Panc1 (cell line): ENCODE measurements around the gene DENND1B. TPM values are rescaled to one million over a fixed set of nuclear protein-coding genes. Genes with fewer than 3 reads are reported as not detected.

Experiments used
- ATAC-seq: fragments of 200-7000 bp; cut with Tn5 transposase; 2 replicates; pipeline ENCODE4 v1.9.1; 2020; ENCODE audit warnings: mild to moderate bottlenecking, moderate library complexity
- BruUV-seq: library from RNA; stranded (reverse); fragments of 400-500 nt; replicated peaks from 2 replicates; lab custom pipeline; 2021; lab: Mats Ljungman, UMichigan
- CTCF ChIA-PET: fragments of 300-600 bp; sonication (Branson Sonifier 250); formaldehyde crosslinking; loops from one replicate; lab custom pipeline; 2022; ENCODE audit warnings: antibody characterized with exemption; lab: Charles Lee
- POLR2A ChIA-PET: fragments of 300-600 bp; sonication (Branson Sonifier 250); formaldehyde crosslinking; loops from one replicate; lab custom pipeline; 2022; ENCODE audit warnings: antibody characterized with exemption; lab: Charles Lee
- DNase-seq: peaks from one replicate; pipeline ENCODE4 v3.0.0-alpha.2; 2010; ENCODE audit warnings: low read depth, low spot score
- H3K27ac ChIP-seq: 2 replicates; pipeline ENCODE4 v1.5.1; 2011; ENCODE audit warnings: mild to moderate bottlenecking, low read length, inconsistent platforms
- H3K27me3 ChIP-seq: fragments of 200-500 bp; sonication (Bioruptor generic); 2 replicates; pipeline ENCODE4 v1.6.0; 2014; ENCODE audit warnings: low read length, inconsistent platforms; ENCODE audit not compliant: control insufficient read depth, insufficient read depth
- H3K36me3 ChIP-seq: fragments of 200-500 bp; sonication (Bioruptor generic); 2 replicates; pipeline ENCODE4 v1.5.1; 2014; ENCODE audit warnings: inconsistent platforms, mild to moderate bottlenecking, low read length, moderate library complexity; ENCODE audit not compliant: control insufficient read depth, insufficient read depth
- H3K4me1 ChIP-seq: 2 replicates; pipeline ENCODE4 v1.5.1; 2011; ENCODE audit warnings: inconsistent platforms, mild to moderate bottlenecking, low read length, moderate library complexity; ENCODE audit not compliant: control insufficient read depth, insufficient read depth
- H3K4me3 ChIP-seq, 2 experiments: 2 replicates each; pipeline ENCODE4 v1.5.1; 2011 to 2012; ENCODE audit warnings: low read depth in 2 of 2, low read length in 2 of 2, mild to moderate bottlenecking in 2 of 2, inconsistent platforms in 1 of 2, moderate library complexity in 1 of 2
- H3K9me3 ChIP-seq: fragments of 200-500 bp; sonication (Bioruptor generic); 2 replicates; pipeline ENCODE4 v1.5.1; 2014; ENCODE audit warnings: low read depth, mild to moderate bottlenecking, inconsistent platforms, low read length, moderate library complexity; ENCODE audit not compliant: control insufficient read depth, insufficient read depth
- POLR2AphosphoS5 ChIP-seq: IDR thresholded peaks from 2 replicates; pipeline ENCODE4 v1.6.1; 2012; ENCODE audit warnings: mild to moderate bottlenecking, low read depth, low read length, moderate library complexity
- SIN3A ChIP-seq: IDR thresholded peaks from 2 replicates; pipeline ENCODE4 v1.6.1; 2012; ENCODE audit warnings: low read depth, mild to moderate bottlenecking, low read length, moderate library complexity, borderline replicate concordance; ENCODE audit not compliant: insufficient read depth
- TCF7L2 ChIP-seq: IDR thresholded peaks from 2 replicates; pipeline ENCODE4 v1.6.1; 2011; ENCODE audit warnings: mild to moderate bottlenecking, low read depth, low read length, inconsistent platforms
- in situ Hi-C: cut with HindIII; loops from 2 replicates; pipeline ENCODE4 v1.10.0; 2016; ENCODE audit warnings: low sequenced_read_pairs, low pct_unique_long_range_greater_than_20kb
- intact Hi-C: fragments of 100-400 bp; cut with micrococcal nuclease; formaldehyde crosslinking; loops from one replicate; pipeline ENCODE4 v1.10.0; 2022; ENCODE audit not compliant: unreplicated experiment
- total RNA-seq: library from RNA; stranded (reverse); gene quantifications from one replicate; pipeline ENCODE4 v1.2.1, GENCODE V29; 2021; ENCODE audit not compliant: unreplicated experiment
- TF ChIP-seq, protein P1 (sequence below): fragments of 450-650 bp; IDR thresholded peaks from 2 replicates; pipeline ENCODE4 v1.5.1; 2017; ENCODE audit warnings: mild to moderate bottlenecking
- TF ChIP-seq, protein P2 (sequence below), 2 experiments: IDR thresholded peaks; 2 replicates each; pipeline ENCODE4 v1.6.1; 2011 to 2012; ENCODE audit warnings: low read depth in 2 of 2, control low read depth in 1 of 2, low read length in 1 of 2, mild to moderate bottlenecking in 1 of 2, moderate library complexity in 1 of 2; ENCODE audit not compliant: insufficient read depth in 1 of 2

The DENND1B gene
- total RNA-seq, 1 experiment from 2014 or later: 7.7 TPM

GRCh38 chr1:197675583-197676208, 99.6 kb downstream of the DENND1B start:
- ATAC-seq (no peak; the same call in 1 of the 2 replicates), DNase-seq (no peak)
- Histone ChIP-seq H3K9me3 (no peaks in the 10 kb centered on the region), H3K27me3 (no peaks in the 10 kb centered on the region), H3K36me3 (no peaks in the 10 kb centered on the region), H3K4me1 (peaks cover 4% of the 10 kb centered on the region), H3K27ac (peak overlapping the region; percentile 54; the same call in 1 of the 2 replicates), H3K4me3 (peak overlapping the region; percentile 22 to 34)
- intact Hi-C loops: no loop called here
- in situ Hi-C loops: no loop called here
- TF ChIP-seq, protein P1, sequence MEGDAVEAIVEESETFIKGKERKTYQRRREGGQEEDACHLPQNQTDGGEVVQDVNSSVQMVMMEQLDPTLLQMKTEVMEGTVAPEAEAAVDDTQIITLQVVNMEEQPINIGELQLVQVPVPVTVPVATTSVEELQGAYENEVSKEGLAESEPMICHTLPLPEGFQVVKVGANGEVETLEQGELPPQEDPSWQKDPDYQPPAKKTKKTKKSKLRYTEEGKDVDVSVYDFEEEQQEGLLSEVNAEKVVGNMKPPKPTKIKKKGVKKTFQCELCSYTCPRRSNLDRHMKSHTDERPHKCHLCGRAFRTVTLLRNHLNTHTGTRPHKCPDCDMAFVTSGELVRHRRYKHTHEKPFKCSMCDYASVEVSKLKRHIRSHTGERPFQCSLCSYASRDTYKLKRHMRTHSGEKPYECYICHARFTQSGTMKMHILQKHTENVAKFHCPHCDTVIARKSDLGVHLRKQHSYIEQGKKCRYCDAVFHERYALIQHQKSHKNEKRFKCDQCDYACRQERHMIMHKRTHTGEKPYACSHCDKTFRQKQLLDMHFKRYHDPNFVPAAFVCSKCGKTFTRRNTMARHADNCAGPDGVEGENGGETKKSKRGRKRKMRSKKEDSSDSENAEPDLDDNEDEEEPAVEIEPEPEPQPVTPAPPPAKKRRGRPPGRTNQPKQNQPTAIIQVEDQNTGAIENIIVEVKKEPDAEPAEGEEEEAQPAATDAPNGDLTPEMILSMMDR: no peak
- no peak for TF ChIP-seq POLR2AphosphoS5
- TF ChIP-seq SIN3A: no peak
- TF ChIP-seq TCF7L2: no peak
- TF ChIP-seq, protein P2, sequence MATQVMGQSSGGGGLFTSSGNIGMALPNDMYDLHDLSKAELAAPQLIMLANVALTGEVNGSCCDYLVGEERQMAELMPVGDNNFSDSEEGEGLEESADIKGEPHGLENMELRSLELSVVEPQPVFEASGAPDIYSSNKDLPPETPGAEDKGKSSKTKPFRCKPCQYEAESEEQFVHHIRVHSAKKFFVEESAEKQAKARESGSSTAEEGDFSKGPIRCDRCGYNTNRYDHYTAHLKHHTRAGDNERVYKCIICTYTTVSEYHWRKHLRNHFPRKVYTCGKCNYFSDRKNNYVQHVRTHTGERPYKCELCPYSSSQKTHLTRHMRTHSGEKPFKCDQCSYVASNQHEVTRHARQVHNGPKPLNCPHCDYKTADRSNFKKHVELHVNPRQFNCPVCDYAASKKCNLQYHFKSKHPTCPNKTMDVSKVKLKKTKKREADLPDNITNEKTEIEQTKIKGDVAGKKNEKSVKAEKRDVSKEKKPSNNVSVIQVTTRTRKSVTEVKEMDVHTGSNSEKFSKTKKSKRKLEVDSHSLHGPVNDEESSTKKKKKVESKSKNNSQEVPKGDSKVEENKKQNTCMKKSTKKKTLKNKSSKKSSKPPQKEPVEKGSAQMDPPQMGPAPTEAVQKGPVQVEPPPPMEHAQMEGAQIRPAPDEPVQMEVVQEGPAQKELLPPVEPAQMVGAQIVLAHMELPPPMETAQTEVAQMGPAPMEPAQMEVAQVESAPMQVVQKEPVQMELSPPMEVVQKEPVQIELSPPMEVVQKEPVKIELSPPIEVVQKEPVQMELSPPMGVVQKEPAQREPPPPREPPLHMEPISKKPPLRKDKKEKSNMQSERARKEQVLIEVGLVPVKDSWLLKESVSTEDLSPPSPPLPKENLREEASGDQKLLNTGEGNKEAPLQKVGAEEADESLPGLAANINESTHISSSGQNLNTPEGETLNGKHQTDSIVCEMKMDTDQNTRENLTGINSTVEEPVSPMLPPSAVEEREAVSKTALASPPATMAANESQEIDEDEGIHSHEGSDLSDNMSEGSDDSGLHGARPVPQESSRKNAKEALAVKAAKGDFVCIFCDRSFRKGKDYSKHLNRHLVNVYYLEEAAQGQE (IDR thresholded peaks at IDR 0.05; ENCODE audit: insufficient read depth in 1 of 2, low read depth in 2 of 2, low read length in 1 of 2): no peak
- ChIA-PET POLR2A (interaction anchor here (0.6 kb wide), 1 partner anchor 187 kb away, joined by 6 read pairs; no protein-coding TSS in a partner anchor), CTCF (interaction anchor here (0.6 kb wide), 1 partner anchor 642 kb away, joined by 8 read pairs; no protein-coding TSS in a partner anchor)
- no TSS peak for BruUV-seq

GRCh38 chr1:197674286-197674685, 101.0 kb downstream of the DENND1B start:
- CTCF ChIA-PET: no interaction called here
- POLR2A ChIA-PET: no interaction called here
- TF ChIP-seq, protein P1: no peak
- TF ChIP-seq, protein P2 (IDR thresholded peaks at IDR 0.05; ENCODE audit: insufficient read depth in 1 of 2, low read depth in 2 of 2, low read length in 1 of 2): no peak
- no peak for TF ChIP-seq TCF7L2
- TF ChIP-seq POLR2AphosphoS5: no peak
- TF ChIP-seq SIN3A: no peak

More at GRCh38 chr1:197674286-197674685, 101.0 kb downstream of the DENND1B start:
- Histone ChIP-seq H3K27me3 (no peaks in the 10 kb centered on the region), H3K27ac (no peak overlapping the region), H3K36me3 (no peaks in the 10 kb centered on the region; the same call in 1 of the 2 replicates), H3K4me1 (peaks cover 4% of the 10 kb centered on the region), H3K9me3 (no peaks in the 10 kb centered on the region), H3K4me3 (no peak overlapping the region)
- DNase-seq (no peak), ATAC-seq (no peak)
- no TSS peak for BruUV-seq
- in situ Hi-C loops (no loop called here), intact Hi-C loops (no loop called here)
